ENCODE results near the gene COG5. TPM values are rescaled to one million over a fixed set of nuclear protein-coding genes. Genes with fewer than 3 reads are reported as not detected.

COG5 gene
- total and polyA plus RNA-seq, 3 donors from 2014 or later: 27.1 to 76.1 (median 70.6) TPM

- H3K4me3 ChIP-seq: no peak overlapping the region
- no peaks in the 10 kb centered on the region for H3K27me3 ChIP-seq
- intact Hi-C loops (cut with DNase I; ENCODE audit: low total_unique reads): no loop called here
- H3K4me1 ChIP-seq: peaks cover 25% of the 10 kb centered on the region
- WGBS, 2 donors: 59 to 68% methylated on average over 12 of the region's 12 CpGs
- H3K27ac ChIP-seq: peak overlapping the region in 1 of 2 donors; percentile 12
- no peaks in the 10 kb centered on the region for H3K36me3 ChIP-seq (ENCODE audit: low read depth, missing control alignments)
- no peak for DNase-seq
- no peak for TF ChIP-seq CTCF (IDR thresholded peaks at IDR 0.05)
- TF ChIP-seq POLR2A (IDR thresholded peaks at IDR 0.05): no peak
- H3K9me3 ChIP-seq: no peaks in the 10 kb centered on the region
Observed at GRCh38 chr7:107171496-107171895, 392.2 kb downstream of the COG5 start.

GRCh38 chr7:107170051-107170915, 393.4 kb downstream of the COG5 start:
- intact Hi-C loops (cut with DNase I; ENCODE audit: low total_unique reads): no loop called here

DNA sequence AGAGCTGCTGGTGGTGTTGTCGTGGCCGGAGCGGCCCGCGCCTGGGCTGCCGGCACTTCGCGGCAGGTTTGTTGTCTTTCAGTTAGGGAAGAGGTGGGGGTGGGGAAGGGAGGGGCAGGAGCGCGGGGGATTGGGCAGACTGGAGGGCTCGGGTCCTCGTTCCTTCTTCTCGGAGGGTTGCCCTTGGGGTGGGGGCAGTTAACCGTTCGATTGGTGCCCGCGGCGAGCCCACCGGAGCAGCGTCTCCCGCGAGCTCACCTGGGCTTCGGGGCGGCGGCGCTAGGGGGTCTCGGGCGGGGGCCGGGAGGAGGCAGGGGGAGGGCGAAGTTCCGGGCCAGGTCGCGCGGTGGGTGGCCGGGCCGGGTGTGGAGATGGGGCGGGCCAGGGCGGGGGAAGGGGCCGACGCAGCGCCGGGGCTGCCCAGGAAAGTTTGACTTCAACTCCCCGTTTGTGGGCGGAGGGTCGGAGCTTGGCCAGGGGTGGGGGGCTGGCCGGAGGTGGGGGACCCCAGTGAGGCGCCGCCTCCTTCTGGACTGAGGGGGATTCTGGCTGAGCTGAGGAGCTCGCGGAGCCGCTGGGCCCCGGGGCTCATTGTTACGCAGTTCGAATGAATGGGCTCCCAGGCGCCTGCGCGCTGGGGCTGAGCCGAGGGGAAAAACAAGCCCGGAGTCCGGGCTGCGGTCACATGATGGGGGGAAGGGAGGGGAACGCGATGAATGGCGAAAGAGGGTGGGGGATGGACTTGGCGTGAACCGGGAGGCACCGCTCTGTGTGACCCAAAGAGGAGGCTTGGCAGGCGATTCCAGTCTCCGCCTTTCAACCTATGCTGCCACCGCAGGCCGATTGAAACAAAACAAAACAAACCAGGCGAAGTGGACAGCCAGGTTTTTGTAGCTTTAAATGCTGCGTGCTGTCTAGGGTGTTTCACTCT, 394.3 kb downstream of the COG5 start:
- 1% methylated on average over 16 to 58 of the region's 73 CpGs for WGBS, 2 donors
- peak; percentile 98 for DNase-seq
- Histone ChIP-seq H3K27ac (peak overlapping the region; percentile 99), H3K9me3 (no peaks in the 10 kb centered on the region), H3K36me3 (ENCODE audit: low read depth, missing control alignments) (no peaks in the 10 kb centered on the region), H3K4me1 (peaks cover 23% of the 10 kb centered on the region), H3K27me3 (no peaks in the 10 kb centered on the region), H3K4me3 (peak overlapping the region; percentile 97 to 98)
- intact Hi-C loops (cut with DNase I; ENCODE audit: low total_unique reads): no loop called here
- TF ChIP-seq POLR2A (IDR thresholded peaks at IDR 0.05) (no peak), CTCF (IDR thresholded peaks at IDR 0.05) (no peak)

More at GRCh38 chr7:107170051-107170915, 393.4 kb downstream of the COG5 start:
- DNase-seq: no peak
- WGBS, 2 donors: 7% methylated on average over 13 of the region's 13 CpGs
- no peak for TF ChIP-seq CTCF (IDR thresholded peaks at IDR 0.05)
- TF ChIP-seq POLR2A (IDR thresholded peaks at IDR 0.05): no peak
- peaks cover 25% of the 10 kb centered on the region for H3K4me1 ChIP-seq
- no peaks in the 10 kb centered on the region for H3K27me3 ChIP-seq
- H3K9me3 ChIP-seq: no peaks in the 10 kb centered on the region
- H3K27ac ChIP-seq: peak overlapping the region; percentile 99
- H3K36me3 ChIP-seq (ENCODE audit: low read depth, missing control alignments): no peaks in the 10 kb centered on the region
- H3K4me3 ChIP-seq: peak overlapping the region; percentile 97 to 98

- intact Hi-C loops (cut with DNase I; ENCODE audit: low total_unique reads): no loop called here
- 0% methylated on average over 43 to 44 of the region's 44 CpGs for WGBS, 2 donors
- Histone ChIP-seq H3K4me1 (peaks cover 16% of the 10 kb centered on the region), H3K36me3 (ENCODE audit: low read depth, missing control alignments) (no peaks in the 10 kb centered on the region), H3K4me3 (peak within 1 kb of the TSS; percentile 97 to 98), H3K27me3 (no peaks in the 10 kb centered on the region), H3K27ac (peak within 1 kb of the TSS; percentile 99), H3K9me3 (no peaks in the 10 kb centered on the region)
- TF ChIP-seq POLR2A (IDR thresholded peaks at IDR 0.05): peak; percentile 89
- no peak for TF ChIP-seq CTCF (IDR thresholded peaks at IDR 0.05)
- peak; percentile 99 for DNase-seq
Observed at GRCh38 chr7:107168233-107169119, 395.2 kb downstream of the COG5 start, which contains the start of gene HBP1. TSS of gene HBP1 (plus strand) at chr7:107169003. CDS start at chr7:107179894, 10,891 bp downstream.
